GM19395 (cell line): ENCODE data around the gene HIVEP3.

ENCODE experiments used
- ATAC-seq: cut with Tn5 transposase; IDR thresholded peaks from one replicate; pipeline ENCODE4 v1.9.1; 2021; ENCODE audit warnings: mild to moderate bottlenecking, moderate library complexity; ENCODE audit not compliant: unreplicated experiment

The HIVEP3 gene

GRCh38 chr1:41607808-41608207, 310.9 kb downstream of the HIVEP3 start:
- ATAC-seq, result no peak

- ATAC-seq, result no peak
These were observed 318.8 kb downstream of the HIVEP3 start for GRCh38 chr1:41599912-41600311.

GRCh38 chr1:41598325-41598724, 320.4 kb downstream of the HIVEP3 start:
- no peak for ATAC-seq

GRCh38 chr1:41592451-41593125, 326.1 kb downstream of the HIVEP3 start:
- no peak for ATAC-seq

- no peak for ATAC-seq
These were observed 326.8 kb downstream of the HIVEP3 start for GRCh38 chr1:41591891-41592290.

- ATAC-seq, result no peak
These were observed 328.4 kb downstream of the HIVEP3 start for GRCh38 chr1:41590331-41590730.

GRCh38 chr1:41589395-41589794, 329.3 kb downstream of the HIVEP3 start:
- ATAC-seq, result no peak

- no peak for ATAC-seq
These were observed 330.3 kb downstream of the HIVEP3 start for GRCh38 chr1:41588334-41588875.

- no peak for ATAC-seq
These were observed 330.9 kb downstream of the HIVEP3 start for GRCh38 chr1:41587791-41588190.

GRCh38 chr1:41586230-41586629, 332.5 kb downstream of the HIVEP3 start:
- no peak for ATAC-seq

- ATAC-seq, result no peak
These were observed 334.8 kb downstream of the HIVEP3 start for GRCh38 chr1:41583658-41584547.

- no peak for ATAC-seq
These were observed 335.7 kb downstream of the HIVEP3 start for GRCh38 chr1:41582851-41583657.

- no peak for ATAC-seq
These were observed 336.4 kb downstream of the HIVEP3 start for GRCh38 chr1:41582351-41582750.

- ATAC-seq, result no peak
These were observed 336.8 kb downstream of the HIVEP3 start for GRCh38 chr1:41582004-41582325.

- no peak for ATAC-seq
These were observed 337.3 kb downstream of the HIVEP3 start for GRCh38 chr1:41581216-41582003.

GRCh38 chr1:41580520-41581172, 338.1 kb downstream of the HIVEP3 start:
- no peak for ATAC-seq

GRCh38 chr1:41580021-41580420, 338.7 kb downstream of the HIVEP3 start:
- no peak for ATAC-seq

GRCh38 chr1:41578712-41579335, 339.9 kb downstream of the HIVEP3 start:
- ATAC-seq, result no peak

- ATAC-seq, result no peak
These were observed 342.1 kb downstream of the HIVEP3 start for GRCh38 chr1:41576620-41577019.
